GM21528 (cell line): ENCODE data around the gene TJP1.
"Not testable (repeated sequence)": the region's sequence is repeated elsewhere in the genome, so short reads cannot be mapped to it uniquely, and the experiment has no call there.

Experiments
- ATAC-seq: cut with Tn5 transposase; IDR thresholded peaks from one replicate; pipeline ENCODE4 v1.9.1; 2021; ENCODE audit warnings: mild to moderate bottlenecking, moderate library complexity; ENCODE audit not compliant: unreplicated experiment, low FRiP score

The TJP1 gene

DNA sequence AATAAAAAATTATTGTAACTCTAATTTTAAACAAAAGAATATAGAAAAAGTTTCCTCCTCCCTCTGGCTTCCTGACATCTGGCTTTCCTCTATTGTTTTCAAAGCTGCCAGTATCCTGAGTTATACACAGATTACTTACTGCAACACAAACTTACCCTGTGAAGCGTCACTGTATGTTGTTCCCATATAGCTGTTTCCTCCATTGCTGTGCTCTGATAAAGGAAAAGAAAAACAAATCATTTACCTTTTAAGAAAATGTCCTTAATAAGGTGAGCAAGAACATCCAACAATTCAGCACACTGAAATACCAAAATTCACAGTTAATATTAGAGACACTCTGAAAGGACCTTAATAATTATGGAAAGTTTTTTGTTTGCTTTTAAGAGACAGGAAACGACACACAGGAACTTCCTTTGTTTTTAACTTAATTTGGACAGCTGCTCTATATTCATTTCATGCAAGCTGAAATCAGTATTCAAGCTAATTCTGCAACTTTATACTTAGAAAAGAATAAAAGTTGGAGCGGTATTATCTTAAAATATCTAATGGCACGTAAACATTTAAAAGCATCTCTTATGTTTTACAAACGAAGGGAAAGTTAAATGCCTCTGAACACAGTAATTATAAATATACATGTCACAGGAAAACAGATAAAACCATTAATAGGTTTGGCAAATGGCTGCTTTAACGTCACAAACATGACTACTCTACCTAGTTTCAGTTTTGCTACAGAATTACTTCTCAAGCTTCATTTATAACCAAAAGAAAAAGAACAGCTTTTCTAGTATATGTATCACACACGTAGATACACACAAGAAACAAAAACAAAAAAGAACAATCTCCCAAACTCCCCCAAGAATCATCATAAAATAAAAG is 21.5 kb downstream of the TJP1 start:
- no peak for ATAC-seq

DNA sequence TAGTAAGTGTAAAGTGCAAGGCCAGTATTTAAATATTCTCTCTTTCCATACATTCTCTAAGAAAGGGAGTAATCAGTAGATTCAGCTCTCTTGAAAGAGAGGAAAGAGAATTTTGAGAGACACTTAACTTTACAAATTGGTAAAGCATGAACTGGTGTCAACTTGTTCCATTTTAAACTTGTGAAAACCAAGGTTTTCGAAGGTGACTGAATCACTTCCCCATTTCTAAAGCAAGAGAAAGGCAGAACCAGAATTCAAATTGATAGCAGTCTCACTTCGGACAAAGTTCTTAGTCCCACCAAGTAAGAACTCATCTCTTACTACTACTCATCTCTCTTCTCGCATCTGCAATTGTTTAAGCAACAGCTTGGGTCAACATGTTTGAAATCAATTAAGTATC is 22.4 kb downstream of the TJP1 start:
- ATAC-seq: no peak

DNA sequence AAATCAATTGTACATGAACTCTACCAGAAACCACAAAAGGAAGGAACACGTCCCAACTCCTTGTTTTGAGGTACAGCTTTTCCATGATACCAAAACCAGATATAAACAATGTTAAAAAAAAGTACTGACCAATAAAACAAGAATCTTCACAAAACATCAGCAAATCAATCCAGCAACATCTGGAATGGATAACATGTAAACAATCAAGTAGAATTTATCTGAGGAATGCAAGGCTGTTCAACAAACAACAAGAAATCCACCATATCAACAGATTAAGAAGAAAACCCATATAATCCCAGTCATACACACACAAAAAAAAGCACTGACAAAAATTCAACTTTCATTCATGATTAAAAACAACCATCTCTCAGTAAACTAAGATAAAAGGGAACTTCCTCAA is 26.7 kb downstream of the TJP1 start:
- ATAC-seq: no peak

DNA sequence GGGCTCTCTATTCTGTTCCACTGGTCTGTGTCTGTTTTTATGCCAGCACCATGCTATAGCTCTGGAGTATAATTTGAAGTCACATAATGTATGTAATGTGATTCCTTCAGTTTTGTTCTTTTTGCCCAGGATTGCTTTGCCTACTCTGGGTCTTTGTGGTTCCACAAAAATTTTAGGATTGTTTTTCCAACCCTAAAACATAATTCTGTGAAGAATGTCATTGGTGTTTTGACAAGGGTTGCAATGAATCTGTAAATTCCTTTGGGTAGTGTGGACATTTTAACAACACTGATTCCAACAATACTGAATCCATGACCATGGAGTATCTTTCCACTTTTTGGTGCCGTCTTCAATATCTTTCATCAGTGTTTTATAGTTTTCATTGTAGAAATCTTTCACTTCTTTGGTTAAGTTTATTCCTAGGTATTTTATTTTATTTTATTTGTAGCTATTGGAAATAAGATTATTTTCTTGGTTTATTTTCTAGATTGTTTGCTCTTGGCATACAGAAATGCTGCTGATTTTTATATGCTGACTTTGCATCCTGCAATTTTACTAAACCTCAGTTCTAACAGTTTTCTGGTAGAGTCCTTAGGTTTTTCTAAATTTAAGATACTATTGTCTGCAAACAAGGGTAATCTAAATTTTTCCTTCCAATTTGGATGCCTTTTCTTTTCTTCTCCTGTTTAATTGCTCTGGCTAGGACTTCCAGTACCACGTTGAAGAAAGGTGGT is 29.7 kb downstream of the TJP1 start:
- no peak for ATAC-seq

DNA sequence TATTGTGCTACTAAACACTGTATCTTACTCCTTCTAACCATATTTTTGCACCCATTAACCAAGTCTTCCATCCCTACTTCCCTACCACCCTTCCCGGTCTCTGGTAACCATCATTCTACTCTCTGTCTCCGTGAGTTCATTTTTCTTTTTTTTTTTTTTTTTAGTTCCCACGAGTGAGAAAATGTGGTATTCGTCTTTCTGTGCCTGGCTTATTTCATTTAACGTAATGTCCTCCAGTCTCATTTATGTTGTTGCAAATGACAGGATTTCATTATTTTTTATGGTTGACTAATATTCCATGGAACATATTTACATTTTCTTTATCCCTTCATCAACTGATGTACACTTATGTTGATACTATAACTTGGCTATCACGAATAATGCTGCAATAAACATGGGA is 31.7 kb downstream of the TJP1 start:
- ATAC-seq: no peak

DNA sequence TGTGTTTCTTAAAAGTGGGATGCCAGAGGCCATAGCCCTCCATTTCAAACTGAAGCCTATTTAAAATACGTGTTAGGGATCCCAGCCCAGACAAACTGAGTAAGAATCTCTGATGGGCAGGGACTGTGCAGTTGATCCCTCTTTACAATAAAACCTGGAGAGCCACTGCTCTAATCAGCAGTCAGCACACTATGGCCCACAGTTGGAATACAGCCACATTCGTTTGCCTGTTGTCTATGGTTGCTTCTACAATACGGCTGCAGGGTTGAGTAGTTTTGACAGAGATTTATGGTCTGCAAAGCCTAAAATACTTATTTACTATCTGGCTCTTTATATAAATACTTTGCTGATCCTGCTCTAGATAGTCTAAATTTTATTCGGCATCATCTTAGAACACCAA is 32.4 kb downstream of the TJP1 start:
- no peak for ATAC-seq

DNA sequence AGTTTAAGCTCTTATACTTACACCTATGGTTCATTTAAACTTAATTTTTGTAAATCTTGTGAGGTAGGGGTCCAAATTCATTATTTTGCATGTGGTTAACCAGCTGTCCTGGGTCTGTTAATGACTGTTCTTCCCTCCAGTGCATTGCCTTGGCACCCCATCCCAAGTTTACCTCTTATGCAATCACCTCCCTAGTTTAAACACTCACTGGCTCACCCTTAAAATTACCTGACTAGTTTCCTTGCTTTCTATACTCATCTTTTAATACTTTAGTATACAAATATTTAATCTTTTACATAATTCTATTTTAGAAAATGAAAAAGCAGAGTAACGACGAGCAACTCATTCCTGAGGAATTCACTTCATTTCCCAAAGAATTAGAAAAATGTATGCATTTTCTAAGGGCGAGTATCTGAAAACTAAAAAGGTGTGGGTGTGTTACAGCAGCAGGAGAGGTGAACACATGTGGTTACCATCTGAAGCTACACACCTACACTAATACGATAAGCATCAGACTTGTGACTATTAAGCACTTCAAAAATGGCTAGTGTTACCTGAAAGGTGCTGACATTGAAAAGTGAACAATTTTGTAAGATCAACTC is 33.7 kb downstream of the TJP1 start:
- no peak for ATAC-seq

DNA sequence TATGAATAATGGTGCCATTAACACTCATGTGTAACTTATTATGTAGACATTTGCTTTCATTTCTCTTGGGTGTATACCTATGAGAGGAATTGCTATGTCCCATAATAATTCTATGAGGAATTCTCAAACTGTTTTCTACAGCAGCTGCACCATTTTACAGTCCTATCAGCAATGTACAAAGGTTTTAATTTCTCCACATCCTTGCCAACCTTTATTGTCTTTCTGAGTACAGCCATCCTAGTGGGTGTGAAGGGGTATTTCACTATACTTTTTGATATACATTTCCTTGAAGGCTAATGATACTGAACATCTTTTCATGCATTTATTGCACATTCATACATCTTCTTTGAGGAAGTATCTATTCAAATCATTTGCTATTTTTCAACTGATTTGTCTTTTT is 34.5 kb downstream of the TJP1 start:
- no peak for ATAC-seq

DNA sequence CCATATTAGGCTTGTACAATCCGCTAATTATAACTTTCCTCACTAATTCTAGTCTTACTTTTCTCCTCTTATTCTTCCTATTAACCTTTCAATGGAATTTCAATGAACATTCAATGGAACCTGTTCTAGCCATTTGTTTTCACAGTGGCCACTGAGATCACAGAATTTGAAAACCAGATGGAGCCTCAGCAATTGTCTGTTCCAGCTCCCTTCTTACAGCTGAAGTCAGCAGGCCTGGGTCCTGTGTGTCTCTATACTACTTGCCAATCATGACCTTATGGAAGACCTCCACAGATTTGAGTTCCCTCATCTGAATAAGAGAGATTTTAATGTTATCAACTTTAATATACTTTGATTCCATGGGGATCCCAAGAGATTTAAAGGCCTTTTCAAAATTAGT is 36.6 kb downstream of the TJP1 start:
- ATAC-seq: no peak

DNA sequence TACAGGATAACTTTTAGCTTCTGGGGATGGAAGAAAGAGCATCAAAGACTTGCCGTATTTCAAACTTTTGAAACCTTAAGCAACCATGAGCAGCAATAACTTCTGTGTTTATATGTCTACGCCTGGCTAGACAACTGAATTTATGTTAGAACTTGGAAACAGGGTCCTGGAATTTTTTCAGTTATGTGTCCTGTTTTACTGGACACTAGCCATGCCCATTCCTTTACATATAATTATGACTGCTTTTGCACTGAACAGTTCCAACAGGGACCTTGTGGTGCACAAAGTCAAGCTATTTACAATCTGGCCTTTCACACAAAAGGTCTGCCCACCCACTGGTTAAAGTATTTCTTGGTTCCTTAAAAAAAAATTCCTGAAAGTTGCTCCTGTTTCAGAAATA is 37.1 kb downstream of the TJP1 start:
- no peak for ATAC-seq

DNA sequence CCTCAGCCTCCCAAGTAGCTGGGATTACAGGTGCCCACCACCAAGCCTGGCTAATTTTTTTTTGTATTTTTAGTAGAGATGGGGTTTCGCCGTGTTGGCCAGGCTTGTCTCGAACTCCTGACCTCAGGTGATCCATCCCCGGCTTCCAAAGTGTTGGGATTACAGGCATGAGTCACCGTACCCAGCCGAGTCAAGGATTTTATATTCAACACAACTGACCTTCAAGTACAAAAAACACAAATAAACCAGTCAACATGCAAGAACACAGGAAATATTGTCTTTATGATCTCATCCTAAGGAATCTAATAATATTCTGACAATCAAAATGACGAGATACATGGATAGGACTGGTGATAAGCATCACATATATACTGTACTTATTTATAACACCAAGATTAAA is 37.9 kb downstream of the TJP1 start:
- ATAC-seq: no peak

DNA sequence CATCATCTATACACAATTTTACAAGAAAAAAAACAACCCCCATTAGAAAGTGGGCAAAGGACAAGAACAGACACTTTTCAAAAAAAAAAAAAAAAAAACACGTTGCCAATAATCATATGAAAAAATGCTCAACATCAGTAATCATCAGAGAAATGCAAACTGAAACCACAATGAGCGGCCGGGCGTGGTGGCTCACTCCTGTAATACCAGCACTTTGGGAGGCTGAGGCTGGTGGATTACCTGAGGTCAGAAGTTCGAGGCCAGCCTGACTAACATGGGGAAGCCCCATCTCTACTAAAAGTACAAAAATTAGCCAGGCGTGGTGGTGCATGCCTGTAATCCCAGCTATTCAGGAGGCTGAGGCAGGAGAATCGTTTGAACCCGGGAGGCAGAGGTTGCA is 39.5 kb downstream of the TJP1 start:
- not testable (repeated sequence) for ATAC-seq

DNA sequence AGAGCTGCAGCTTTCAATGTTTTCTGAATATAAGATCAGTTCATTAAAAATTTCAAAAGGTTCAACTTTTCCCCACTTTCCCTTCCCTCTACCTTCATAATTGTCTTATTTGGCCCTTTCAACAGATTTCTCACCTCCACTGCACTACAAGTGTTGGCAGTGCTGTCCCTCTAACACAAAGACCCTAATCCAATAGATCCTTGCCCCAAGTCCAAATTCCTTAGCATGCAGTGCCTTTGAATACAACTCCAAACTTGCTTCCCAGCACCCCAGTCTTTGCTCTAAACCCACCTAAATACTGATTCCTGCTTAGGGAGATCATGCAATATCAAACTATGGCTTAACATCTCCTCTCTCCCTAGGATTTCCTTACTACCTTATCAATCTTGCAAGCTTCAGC is 43.9 kb downstream of the TJP1 start:
- ATAC-seq: no peak

DNA sequence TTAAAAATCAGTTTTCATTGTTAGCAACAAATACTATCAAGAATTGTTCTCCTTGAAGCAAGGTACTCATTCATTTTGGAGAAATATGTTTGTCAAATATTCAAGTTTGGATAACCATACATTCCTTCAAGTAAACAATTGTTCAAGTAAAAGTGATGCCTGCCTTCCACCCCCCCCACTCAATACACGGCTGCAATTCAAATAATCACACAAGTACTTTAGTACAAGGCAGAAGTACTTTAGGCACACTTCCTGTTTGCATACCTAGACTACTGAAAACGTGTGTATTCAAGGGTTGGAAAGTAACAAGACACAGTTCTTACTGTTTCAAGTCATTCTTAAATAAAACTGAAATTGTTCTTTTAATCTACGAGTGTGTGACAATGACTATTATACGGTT is 45.4 kb downstream of the TJP1 start:
- no peak for ATAC-seq

DNA sequence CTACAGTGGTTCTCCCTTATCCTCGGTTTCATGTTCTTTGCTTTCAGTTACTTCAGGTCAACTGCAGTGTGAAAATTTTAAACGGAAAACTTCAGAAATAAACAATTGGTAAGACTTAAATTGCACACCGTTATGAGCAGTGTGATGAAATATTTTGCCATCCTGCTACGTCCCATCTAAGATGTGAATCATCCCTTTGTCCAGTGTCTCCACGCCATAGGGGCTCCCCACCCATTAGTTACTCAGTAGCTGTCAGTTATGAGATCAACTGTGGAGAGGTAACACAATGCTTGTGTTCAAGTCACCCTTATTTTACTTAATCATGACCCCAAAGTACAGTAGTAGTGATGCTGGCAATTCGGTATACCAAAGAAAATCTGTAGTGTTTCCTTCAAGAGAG is 47.4 kb downstream of the TJP1 start:
- ATAC-seq: no peak

DNA sequence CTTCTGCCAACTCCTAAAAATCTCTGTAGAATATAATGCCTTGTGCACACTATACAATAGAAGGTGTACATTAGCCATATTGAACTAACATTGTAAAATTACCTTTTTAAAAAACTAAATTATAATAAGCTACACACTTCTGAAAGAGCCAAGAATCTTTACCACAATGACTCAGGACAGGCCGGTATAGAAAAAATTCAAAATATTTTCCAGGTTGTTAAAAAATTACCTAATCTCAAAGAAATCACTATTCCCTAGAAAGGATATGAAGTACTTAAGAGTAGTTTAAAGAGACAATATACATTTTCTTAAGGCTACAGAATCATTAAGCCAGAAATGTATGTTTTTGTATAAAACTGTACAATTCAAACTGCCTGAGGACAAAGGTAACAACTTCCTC is 48.5 kb downstream of the TJP1 start:
- no peak for ATAC-seq

DNA sequence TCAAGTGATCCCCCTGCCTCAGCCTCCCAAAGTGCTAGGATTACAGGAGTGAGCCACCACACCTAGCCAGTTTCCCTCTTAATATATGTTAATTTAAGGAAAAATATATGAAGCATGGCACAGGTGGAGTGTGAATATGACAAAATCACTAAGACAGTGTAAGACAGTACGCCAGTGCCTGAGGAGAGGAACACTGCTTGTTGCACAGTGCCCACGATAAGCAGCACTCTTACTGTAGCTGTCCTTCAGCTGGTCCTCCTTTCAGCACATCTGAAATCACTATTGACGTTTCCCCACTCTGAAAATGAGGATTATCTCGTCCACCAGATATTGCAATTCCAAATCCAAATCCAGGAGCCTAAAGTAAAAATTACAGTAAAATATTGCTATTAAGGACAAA is 49.3 kb downstream of the TJP1 start:
- ATAC-seq: no peak

DNA sequence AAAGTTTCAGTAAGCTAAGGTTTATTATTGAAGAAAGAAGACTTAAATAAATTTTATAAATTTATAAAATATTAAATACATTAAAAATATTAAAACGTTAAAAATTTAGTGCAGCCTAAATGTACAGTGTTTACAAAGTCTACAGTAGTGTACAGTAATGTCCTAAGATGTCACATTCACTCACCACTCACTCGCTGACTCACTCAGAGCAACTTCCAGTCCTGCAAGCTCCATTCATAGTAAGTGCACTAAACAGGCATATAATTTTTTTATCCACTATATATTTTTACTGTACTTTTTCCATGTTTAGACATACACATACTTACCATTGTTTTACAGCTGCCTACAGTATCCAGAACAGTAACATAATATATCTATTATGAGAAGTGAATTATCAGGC is 51.5 kb downstream of the TJP1 start:
- ATAC-seq: no peak

DNA sequence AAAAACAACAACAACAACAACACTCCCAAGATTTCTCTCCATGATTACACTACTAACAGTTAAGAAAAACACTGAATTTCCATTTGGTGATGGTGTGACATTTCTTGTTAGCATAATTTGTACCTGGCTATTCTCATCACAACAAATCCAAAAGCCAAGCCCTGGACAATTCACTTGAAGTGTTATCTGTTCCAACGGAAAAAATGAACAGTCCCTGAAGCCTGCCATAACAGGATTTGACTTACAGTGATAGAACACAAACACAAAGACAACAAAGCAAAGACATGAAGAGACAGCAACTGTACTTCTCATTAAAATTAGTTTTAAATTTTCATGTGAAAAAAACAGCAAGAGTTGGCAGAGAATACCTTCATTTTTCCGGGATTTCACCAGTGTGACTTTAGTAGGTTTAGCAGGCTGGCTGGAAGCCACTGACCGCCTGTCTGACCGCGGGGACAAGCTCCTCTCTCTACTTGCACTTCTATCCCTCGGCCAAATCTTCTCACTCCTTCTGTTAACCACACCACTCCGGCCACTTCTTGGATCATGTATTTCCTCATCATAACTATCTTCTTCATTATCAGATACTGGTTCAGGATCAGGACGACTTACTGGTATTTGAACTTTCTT is 56.3 kb downstream of the TJP1 start:
- ATAC-seq: no peak

DNA sequence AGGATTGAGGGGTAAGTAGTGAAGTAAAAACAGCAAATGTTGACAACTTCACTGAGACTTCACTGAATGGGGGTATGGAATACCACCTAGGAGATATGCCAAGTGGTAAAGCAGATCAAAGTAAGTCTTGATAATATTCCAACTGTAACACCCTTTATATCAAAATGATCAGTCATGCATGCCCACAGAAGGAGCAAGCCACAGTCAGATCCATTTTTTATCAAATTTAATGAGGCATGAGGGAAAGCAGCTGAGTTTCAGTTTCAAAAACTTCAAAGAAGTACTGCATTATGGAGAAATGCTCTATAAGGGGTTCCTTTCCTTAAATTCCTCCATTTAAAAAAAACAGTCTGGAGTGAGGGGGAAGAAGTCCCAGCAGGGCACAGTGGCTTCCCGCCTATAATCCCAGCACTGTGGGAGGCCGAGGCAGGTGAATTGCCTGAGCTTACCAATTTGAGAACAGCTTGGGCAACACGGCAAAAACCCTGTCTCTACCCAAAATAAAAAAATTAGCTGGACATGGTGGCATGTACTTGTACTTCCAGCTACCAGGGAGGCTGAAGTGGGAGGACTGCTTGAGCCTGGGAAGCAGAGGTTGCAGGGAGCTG is 56.9 kb downstream of the TJP1 start:
- ATAC-seq: no peak

DNA sequence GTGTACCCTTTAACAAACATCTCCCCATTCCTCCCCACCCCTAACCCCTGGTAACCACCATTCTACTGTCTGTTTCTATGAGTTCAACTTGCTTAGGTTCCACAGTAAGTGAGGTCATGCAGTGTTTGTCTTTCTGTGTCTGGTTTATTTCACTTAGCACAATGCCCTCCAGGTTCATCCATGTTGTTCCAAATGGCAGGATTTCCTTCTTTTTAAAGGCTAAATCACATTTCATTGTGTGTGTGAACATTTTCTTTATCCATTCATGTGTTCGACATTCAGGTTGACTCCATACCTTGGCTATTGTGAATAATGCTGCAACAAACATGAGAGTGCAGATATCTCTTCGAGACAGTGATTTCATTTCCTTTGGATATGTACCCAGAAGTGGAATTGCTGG is 62.7 kb downstream of the TJP1 start:
- ATAC-seq: no peak
